AG04449 (cell line): ENCODE measurements around the gene PARP12.

Experiments used
- CTCF ChIA-PET: fragments of 350-600 bp; formaldehyde crosslinking; extraction: SDS; loops from one replicate; lab custom pipeline; 2021; ENCODE audit warnings: antibody characterized with exemption; lab: Yijun Ruan, JAX
- POLR2A ChIA-PET: fragments of 400-600, 350-600 bp; formaldehyde crosslinking; extraction: SDS; loops from one replicate; lab custom pipeline; 2020; ENCODE audit warnings: antibody characterized with exemption, inconsistent platforms; lab: Yijun Ruan, JAX
- DNase-seq: peaks from one replicate; pipeline ENCODE4 v3.0.0-alpha.2; 2010; ENCODE audit warnings: low read depth, low spot score
- H3K4me3 ChIP-seq: 2 replicates; pipeline ENCODE4 v1.5.1; 2011; ENCODE audit warnings: low read depth, mild to moderate bottlenecking, control low read depth, low read length
- CTCF ChIP-seq: IDR thresholded peaks from one replicate; pipeline ENCODE4 v1.5.1; 2011; ENCODE audit warnings: mild to moderate bottlenecking, moderate library complexity, low read length, control low read depth, inconsistent platforms; ENCODE audit not compliant: insufficient read depth; ENCODE audit errors: missing control alignments

PARP12 gene

DNA sequence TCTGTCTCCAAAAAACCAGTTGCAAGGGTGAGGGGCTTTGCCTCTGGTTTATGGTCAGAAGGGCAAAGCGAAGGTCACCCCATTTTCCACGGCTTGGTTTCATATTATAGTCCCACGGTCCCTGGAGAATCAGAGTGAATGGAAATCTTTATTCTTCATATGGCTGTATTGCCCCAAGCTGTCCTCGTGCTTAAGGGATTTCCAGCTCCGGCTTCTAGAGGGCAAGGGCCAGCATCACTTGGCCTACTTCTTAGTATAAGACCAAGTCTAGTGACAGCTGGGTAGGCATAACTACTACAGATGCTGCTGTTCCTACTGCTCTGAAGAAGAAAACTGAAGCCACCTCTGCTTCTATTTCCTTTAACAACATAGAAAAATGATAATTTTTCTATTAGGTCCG is 63.2 kb downstream of the PARP12 start:
- ChIA-PET CTCF (interaction anchor here (0.9 to 12.3 kb wide), 9 partner anchors 11 to 499 kb away, joined by 3 to 296 read pairs (median 4); partner anchors contain the start of gene HIPK2), POLR2A (no interaction called here)
- DNase-seq, result no peak
- TF ChIP-seq CTCF, result no peak
- H3K4me3 ChIP-seq, result no peak overlapping the region

DNA sequence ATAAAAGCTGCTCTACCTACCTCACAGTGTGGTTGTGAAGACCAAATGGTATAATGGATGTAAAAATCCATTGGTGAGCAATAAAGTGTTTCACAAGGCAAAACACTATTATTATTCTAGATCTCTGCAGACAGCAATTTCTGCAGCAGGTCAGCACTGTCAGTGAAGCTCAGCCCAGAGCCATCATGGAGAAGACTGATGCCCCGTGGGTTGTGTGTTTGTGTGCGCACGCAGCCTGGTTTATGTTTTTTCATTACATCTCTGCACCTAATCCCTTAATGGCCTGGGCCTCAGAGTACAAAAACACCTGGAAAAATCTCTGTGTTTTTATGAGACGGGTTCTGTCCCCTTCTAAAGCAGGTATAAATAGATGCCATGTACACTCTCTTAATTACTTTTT is 64.2 kb downstream of the PARP12 start:
- DNase-seq, result no peak
- POLR2A ChIA-PET, result no interaction called here
- no peak overlapping the region for H3K4me3 ChIP-seq
- CTCF ChIA-PET, result interaction anchor here (0.9 to 12.3 kb wide), 11 partner anchors 10 to 564 kb away, joined by 3 to 296 read pairs (median 4); partner anchors contain the start of gene HIPK2
- no peak for TF ChIP-seq CTCF

DNA sequence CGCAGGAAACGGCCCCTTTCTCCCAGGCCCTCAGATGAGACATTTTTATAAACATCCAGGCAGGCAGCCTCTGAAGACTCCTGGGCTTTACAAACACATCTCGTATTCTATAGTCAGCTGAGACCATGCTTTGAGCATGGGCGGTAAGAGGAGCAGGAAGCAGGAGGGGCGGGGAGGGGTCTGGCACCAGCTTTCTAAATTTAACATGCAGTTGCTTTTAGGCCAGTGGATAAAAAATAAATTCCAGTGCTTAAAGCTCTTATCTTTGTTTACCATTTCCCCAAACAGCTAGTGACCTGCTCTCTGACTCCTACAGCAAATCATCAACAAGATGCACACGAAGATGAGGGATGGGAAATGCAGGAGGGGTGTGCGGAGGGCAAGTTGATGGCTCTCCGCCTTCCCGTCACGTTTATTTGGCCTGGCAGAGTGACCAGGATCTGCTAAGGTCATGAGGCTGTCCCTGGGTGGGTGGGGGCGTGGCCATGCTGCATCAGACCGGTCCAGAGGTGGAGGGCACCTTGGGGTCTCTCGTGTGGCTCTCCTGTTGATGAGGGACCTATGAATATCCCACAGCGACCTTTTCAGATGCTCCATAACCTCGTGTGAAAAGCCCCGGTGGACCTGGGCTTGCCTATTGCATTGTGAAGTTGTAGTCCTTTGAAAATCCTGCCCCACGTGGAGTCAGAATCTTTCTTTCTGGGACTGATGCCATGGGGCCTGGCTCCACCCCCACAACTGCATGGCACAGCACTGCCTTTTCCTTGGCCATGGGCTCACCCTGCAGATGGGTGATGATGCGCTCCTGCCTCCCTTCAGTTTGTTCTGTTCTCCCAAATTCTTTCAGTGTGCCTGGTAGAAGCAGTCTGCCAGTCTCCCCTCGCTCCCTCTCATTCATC is 67.5 kb downstream of the PARP12 start:
- no peak for TF ChIP-seq CTCF
- no peak overlapping the region for H3K4me3 ChIP-seq
- POLR2A ChIA-PET, result interaction anchor here (1.2 kb wide), 1 partner anchor 261 kb away, joined by 3 read pairs; no protein-coding TSS in a partner anchor
- CTCF ChIA-PET, result interaction anchor here (0.8 to 2.8 kb wide), 5 partner anchors 8 to 393 kb away, joined by 3 to 15 read pairs (median 10); no protein-coding TSS in a partner anchor
- no peak for DNase-seq

DNA sequence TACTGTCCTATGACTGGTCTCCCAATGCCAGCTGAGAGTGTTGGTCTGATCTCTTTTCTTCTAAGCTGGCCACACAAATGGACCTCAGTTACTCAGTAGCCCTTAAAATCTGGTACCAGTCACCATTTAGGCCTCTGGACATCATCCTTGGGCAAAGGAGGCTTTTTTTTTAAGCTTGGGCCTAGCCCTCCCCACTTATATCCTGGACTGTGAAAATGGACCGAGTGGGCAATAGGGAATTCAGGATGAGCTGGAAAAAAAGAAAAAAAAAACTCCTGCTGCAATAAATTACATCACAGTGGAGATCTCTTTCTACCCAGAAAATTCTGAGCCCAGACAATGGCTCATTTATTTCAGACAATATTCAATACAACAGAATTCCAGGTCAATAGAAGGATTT is 68.4 kb downstream of the PARP12 start:
- CTCF ChIA-PET, result interaction anchor here (0.8 to 2.8 kb wide), 5 partner anchors 9 to 392 kb away, joined by 3 to 15 read pairs (median 10); no protein-coding TSS in a partner anchor
- no peak for TF ChIP-seq CTCF
- POLR2A ChIA-PET, result interaction anchor here (1.2 kb wide), 1 partner anchor 260 kb away, joined by 3 read pairs; no protein-coding TSS in a partner anchor
- no peak overlapping the region for H3K4me3 ChIP-seq
- no peak for DNase-seq

DNA sequence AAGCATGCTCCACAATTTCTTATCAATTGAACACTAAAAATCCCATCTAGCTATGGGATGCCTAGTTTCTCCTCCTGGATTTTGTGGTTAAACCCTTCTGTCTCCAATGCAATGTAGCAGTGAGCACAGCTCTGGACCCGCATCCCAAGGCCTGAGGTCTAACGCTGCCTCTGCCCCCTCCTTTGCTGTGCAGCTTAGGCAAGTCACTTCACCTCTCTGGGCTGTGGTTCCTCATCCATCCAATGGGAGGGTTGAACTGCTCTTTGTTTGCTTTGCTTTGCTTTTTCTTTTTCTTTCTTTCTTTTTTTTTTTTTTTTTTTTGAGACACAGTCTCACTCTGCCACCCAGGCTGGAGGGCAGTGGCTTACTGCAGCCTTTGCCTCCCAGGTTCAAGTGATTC is 69.2 kb downstream of the PARP12 start:
- DNase-seq, result no peak
- no peak overlapping the region for H3K4me3 ChIP-seq
- ChIA-PET CTCF (interaction anchor here (0.9 to 2.8 kb wide), 5 partner anchors 10 to 374 kb away, joined by 3 to 15 read pairs (median 10); no protein-coding TSS in a partner anchor), POLR2A (no interaction called here)
- TF ChIP-seq CTCF, result no peak

DNA sequence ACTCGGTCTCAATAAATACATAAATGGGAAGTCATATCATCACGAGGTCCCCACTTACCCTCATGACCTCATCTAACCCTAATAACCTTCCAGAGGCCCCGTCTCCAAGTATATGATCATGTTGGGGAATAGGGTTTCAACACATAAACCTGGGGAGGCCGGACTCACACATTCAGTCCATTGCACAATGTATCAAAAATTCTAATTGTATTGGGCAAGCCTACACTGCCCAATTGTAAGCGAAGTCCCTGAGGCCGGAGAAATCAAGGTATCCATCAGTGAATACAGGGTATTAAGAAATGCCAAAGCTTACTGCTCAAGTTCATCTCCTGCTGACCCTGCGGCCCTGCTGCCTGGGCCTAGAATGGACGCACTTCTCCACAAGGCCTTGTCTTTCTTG is 69.6 kb downstream of the PARP12 start:
- ChIA-PET CTCF (interaction anchor here (0.9 to 2.8 kb wide), 5 partner anchors 10 to 374 kb away, joined by 3 to 15 read pairs (median 10); no protein-coding TSS in a partner anchor), POLR2A (no interaction called here)
- no peak for DNase-seq
- TF ChIP-seq CTCF, result no peak
- H3K4me3 ChIP-seq, result no peak overlapping the region
